ENCODE data around the gene PPP1R12A.

Gene PPP1R12A

DNA sequence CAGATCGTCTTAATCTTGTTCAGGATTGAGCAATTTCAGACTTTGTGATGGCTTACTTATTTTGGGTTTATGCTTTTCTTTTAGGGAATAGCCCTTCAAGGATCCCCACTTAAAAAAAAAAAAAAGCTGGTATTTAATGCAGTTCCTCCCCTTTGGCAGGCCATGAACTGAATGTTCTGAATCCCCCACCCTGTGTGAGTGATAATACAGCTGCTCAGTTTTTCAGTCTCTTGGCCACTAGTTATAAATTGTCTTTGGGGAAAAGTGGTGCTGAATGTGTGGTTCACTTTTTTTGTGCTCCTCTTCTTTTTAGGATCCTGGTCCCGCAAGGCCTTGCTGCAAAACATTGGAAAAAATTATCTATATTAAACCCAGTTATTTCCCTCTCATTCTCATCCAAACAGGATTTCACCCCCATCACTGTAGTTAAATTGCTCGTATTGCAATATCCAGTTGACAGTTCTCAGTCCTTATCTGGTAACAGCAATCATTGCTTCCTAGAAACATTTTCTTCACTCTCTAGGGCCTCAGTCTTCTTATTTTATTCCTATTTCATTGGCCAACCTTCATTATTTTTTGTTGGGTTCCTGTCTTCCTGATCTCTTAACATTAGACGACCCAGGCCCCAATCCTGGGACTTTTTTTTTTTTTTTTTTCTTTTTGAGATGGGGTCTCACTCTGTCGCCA is 171.0 kb downstream of the PPP1R12A start:
- no peak for DNase-seq

GRCh38 chr12:79761341-79761740 is 173.6 kb downstream of the PPP1R12A start:
- DNase-seq, result no peak

- DNase-seq, result no peak
Measured at GRCh38 chr12:79747274-79747673, 187.6 kb downstream of the PPP1R12A start.

DNA sequence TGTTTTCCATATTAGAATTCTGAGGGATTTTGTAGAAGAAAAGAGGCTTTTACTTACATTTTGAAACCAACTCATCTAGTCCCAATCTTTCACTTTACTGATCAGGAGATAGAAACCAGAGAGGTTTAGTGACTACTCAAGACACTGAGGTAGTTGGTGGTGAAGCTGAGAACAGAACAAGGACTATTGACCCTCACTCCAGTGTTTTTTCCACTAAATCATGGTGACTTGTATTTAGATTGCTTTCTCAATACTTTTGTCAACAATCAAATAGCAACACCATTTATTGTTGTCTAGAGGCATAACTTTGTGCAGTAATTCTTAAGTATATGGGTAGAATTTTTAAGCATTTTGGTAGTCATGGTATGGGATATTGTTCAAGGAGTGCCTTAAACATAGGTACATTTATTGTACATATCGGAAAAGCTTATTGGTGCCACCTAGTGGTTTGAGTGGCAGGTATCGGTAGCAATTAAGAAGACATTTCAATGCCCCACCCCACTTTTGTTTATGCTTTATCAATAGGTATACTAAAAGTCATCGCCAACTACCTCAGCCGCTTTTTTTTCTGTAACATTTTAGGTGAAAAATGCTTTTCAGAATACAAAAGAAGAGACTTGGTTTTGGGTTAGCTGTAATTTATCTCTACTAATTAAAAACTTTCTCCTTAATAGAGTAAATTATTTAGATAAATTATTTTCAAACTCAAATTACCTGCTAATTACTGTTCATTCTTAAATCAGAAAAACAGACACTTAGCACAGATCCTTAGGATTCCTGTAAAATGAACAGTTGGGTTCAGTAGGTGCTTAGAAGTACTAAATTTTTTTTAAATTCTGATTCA is 196.8 kb downstream of the PPP1R12A start:
- DNase-seq, result no peak

- DNase-seq, result no peak
Measured at GRCh38 chr12:79732638-79733037, 202.3 kb downstream of the PPP1R12A start.

DNA sequence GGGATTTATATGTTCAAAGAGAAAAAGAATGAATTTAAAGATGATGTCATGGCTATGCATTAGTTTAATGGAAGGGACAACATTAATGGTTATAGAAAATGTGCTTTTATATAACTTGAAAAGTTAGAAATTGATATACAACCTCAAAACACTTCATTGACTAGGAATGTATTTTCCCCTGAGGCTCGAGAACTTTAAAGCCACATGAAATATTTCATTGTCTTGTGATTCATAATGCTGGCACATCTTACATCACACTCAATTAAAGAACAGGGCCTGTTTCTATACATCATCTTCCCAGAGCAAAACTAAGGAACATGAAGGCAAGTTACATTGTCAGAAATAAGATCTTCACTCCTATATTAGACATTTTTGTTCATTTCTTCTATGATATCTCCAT is 208.9 kb downstream of the PPP1R12A start:
- no peak for DNase-seq

Data from activated CD4-positive, CD25-positive, alpha-beta regulatory T cell treated with anti-CD3 and anti-CD28 coated beads, Interleukin-2, amount 50 U/mL, for 72 hours (primary cell).